ENCODE data around the gene WDR82.

WDR82 gene

GRCh38 chr3:52223449-52224408 lies 54.7 kb downstream of the WDR82 start:
- DNase-seq (ENCODE audit: low spot score): no peak

DNA sequence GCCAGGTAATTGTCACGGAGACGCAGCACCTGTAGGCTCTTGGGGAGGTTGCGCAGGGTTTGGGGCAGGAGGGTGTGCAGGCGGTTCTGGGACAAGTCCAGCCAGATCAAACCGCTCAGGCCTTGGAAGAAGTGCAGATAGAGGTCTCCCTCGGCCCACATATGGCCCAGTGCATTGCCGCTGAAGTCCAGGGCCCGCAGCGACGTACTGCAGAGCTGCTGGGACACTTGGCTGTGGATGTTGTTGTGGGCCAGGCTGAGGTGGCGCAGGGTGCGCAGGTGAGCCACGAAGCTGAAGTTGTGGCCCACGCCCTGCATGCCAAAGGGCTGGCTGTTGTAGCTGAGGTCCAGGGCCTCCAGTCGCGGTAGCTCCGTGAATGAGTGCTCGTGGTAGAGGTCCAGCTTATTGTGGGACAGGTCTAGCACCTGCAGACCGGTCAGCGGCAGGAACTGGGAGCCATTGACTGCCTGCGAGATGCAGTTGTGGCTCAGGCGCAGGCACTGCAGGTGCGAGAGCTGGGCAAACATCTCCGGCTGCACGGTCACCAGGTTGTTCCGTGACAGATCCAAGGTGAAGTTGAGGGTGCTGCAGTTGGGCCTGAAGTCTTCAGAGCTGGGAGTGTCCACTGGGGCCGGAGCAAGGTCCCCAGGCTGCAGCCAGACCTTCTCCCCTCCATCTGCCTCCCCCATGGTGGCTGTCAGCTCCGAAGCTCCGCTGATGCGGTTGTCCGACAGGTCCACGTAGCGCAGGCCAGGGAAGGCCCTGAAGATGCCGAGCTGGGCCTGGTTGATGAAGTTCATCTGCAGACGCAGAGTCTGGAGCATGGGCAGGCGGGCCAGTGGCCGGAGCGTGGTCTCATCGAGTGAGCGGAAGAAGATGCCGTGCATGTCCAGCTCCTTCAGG lies 55.9 kb downstream of the WDR82 start:
- DNase-seq (ENCODE audit: low spot score): no peak

DNA sequence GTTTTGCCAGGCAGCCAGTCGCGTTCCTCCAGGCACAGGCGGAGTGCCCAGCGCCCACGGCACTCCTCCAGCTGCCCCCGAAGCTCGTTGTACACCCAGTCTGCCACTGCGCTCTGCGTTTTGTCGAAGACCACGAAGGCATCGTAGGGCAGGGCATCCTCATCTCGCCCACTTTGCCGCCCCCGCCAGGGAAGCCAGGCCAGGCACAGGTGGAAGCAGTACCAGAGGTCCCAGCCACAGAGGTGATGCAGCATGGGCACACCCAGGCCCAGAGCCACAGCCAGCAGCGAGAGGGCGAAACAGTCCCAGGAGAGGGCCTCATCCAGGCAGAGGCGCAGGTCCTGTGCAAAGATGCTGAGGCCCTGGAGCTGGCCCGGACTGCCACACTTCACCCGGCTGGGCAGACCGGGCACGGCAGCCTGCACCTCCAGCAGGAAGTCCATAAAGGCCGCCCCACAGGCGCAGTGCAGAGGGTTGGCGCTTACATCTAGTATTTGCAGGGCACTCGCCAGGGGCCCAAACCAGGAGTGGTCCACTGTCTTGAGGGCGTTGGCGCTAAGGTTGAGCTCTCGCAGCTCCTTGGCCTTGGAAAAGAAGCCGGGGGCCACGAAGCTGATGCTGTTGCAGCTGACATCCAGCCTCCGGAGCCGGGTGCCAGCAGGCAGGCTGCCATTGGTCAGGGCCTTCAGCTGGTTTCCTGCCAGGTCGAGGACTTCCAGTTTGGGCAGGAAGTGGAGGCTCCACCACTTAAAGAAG lies 56.7 kb downstream of the WDR82 start:
- no peak for DNase-seq (ENCODE audit: low spot score)

GRCh38 chr3:52221141-52221562 lies 57.3 kb downstream of the WDR82 start:
- DNase-seq (ENCODE audit: low spot score): no peak

DNA sequence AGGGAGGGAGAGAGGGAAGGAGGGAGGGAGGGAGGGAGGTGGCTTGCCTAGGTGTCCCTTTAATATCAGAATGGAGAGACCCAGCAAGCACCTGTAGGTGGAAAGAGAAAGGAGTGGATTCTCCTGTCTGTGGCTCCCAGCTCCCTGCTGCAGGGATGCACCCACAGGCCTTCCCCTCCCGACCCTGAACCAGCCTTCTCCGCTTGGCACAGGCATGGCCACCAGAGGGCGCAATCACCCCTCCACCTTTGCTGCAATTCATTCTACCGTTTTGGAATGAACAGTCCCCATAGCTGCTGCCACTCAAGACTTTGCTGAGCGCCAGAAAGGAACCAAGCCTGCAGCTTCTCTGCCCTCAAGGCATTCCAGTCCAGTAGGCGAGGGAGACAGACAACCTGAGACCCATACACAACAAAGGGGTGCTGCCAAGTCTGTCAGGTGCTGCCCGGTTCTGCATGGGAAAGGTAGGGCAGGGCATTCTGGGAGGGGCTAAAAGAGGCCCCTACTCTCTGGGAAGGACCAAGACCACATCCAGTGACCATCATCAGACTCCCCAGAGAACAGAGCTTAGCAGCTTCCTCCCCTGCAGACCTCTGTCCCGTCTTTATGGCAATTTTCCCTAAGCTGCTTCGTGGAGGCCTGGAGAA lies 57.9 kb downstream of the WDR82 start:
- peak; percentile 61 for DNase-seq (ENCODE audit: low spot score)

DNA sequence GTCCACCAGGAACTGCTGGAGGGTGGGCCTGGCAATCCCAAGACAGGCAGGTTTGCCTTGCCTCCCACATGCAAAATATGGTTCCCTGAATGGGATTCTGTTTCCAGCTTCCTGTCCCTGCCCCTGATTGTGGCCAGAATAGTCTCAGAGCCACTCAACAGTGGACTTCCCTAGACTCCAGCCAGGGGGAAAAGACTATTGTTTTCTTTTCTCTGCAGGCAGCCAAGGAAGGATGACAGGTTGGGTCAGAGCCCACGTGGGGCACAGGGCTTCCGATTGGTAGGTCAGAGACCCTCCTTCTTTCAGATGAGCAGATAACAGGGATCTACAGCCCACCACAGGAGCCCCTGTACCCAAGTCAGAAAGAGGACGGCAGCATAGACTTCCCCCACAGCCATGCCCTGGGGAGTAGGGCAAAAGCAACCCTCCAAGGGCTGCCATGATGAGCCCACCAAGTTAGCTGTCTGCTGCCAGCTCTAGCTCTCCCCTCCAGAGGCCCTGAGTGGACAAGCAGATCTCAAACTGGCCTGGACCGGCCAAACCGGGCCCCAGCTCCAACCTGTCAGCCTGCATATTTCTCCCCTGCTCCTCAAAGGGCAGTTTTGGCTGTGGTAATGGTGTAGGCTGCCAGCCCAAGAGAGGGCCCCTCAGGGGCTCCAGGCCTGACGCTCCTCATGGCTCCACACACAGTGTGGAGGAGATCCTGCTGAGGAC lies 59.4 kb downstream of the WDR82 start:
- DNase-seq (ENCODE audit: low spot score): no peak

GRCh38 chr3:52218454-52218853 lies 60.0 kb downstream of the WDR82 start:
- no peak for DNase-seq (ENCODE audit: low spot score)

GRCh38 chr3:52218026-52218425 lies 60.4 kb downstream of the WDR82 start:
- DNase-seq (ENCODE audit: low spot score): no peak

- no peak for DNase-seq (ENCODE audit: low spot score)
Observed at GRCh38 chr3:52217409-52217805, 61.0 kb downstream of the WDR82 start.

- no peak for DNase-seq (ENCODE audit: low spot score)
Observed at GRCh38 chr3:52216585-52217408, 61.7 kb downstream of the WDR82 start.

- no peak for DNase-seq (ENCODE audit: low spot score)
Observed at GRCh38 chr3:52215351-52215750, 63.1 kb downstream of the WDR82 start.

- no peak for DNase-seq (ENCODE audit: low spot score)
Observed at GRCh38 chr3:52213901-52214300, 64.5 kb downstream of the WDR82 start.

- no peak for DNase-seq (ENCODE audit: low spot score)
Observed at GRCh38 chr3:52213005-52213404, 65.4 kb downstream of the WDR82 start.

GRCh38 chr3:52211268-52211891 lies 67.1 kb downstream of the WDR82 start:
- DNase-seq (ENCODE audit: low spot score): no peak

- no peak for DNase-seq (ENCODE audit: low spot score)
Observed at GRCh38 chr3:52210550-52211046, 67.9 kb downstream of the WDR82 start.

DNA sequence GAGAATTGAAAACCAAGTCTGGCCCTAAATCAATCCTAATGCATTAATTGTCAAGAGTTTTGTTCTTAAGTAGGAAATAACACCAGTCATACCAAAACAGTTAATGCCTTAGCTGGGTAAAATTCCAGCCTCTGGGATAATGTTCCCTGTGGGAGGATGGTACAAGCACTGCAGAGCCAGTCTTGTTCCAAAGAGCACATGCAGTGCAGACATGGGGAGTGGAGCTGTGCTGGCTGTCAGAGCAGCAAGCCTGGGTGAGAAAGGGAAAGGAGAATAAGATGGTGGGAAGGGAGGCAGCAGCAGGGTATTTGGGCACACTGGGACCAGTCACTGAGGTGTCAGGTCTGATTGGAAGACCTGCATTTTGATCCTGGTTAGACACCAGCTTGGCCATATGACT lies 68.4 kb downstream of the WDR82 start:
- no peak for DNase-seq (ENCODE audit: low spot score)

DNA sequence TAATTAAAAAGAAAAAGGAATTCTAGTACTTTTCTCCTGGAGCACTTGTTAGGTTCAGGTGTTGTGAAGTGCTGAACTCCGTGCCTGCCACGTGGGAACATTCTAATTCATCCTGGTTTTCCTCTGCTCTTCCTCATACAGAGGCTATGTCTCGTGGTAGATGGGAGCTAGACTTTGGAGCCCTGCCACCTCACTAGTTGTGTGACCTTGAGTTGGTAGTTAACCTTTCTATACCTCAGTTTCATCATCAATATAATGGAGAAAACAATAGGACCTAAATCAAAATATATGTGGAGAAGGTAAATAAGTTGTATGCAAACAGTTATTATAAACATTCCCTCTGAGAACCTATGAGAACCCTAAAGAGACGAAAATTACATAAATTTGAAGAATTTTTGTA lies 69.9 kb downstream of the WDR82 start:
- DNase-seq (ENCODE audit: low spot score): no peak

DNA sequence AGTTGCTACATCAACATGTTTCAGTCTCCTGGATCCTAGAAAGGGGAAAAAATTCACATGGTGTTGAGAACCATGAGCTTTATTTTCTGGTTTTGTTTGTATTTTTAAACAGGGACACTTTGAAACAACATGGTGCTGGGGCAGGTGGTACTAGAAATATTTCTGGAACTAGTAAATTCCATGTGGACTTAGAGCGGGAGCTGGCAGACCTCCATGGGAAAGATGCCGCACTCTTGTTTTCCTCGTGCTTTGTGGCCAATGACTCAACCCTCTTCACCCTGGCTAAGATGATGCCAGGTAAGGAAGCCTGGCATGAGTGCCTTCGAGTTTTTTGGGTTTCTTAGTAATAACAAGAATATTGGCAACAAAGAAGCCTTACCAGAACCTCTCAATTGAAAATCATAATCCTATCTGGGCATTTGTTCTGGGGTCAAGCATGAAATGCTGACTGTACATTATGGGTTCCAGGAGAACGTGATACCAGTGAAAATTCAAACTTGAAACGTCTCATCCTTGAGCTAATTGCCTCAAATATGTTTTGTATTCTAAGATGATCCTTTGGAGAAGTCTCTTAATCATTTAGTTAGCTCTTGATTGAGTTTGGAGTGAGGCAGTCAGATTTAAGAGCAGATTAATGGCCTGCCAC lies 72.6 kb downstream of the WDR82 start:
- no peak for DNase-seq (ENCODE audit: low spot score)
